Stimulated activated CD8-positive, alpha-beta memory T cell treated with anti-CD3 and anti-CD28 coated beads, Interleukin-7, amount 100 ng/mL, for 48 hours (primary cell): ENCODE measurements around the gene OR51D1.

ENCODE experiments used
- DNase-seq, 2 donors: peaks; one replicate each; pipeline ENCODE4 v3.0.0-alpha.2; 2020; ENCODE audit warnings: low read depth in 1 of 2; ENCODE audit errors: extremely low read depth in 1 of 2

Gene OR51D1

DNA sequence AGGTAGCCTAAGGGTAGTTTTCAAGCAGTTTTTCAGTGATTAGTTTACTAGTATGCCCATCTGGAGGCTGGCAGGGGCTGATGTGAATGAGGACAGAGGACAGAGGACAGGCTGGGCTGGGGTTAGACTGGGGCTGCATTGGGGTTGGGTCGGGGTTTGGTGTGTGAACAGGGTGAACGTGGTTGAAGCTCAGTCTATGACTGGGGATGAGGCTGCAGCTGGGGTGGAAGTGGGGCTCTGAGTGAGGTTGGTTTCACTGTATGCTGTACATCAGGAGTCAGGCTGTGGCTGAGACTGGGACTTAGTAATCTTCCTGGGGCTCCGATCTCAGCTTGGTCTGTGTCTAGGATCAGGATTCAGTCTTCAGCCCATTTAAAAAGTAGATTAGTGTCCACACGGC lies 7.0 kb downstream of the OR51D1 start:
- DNase-seq: no peak

GRCh38 chr11:4645974-4646373 lies 8.7 kb downstream of the OR51D1 start:
- DNase-seq: no peak

DNA sequence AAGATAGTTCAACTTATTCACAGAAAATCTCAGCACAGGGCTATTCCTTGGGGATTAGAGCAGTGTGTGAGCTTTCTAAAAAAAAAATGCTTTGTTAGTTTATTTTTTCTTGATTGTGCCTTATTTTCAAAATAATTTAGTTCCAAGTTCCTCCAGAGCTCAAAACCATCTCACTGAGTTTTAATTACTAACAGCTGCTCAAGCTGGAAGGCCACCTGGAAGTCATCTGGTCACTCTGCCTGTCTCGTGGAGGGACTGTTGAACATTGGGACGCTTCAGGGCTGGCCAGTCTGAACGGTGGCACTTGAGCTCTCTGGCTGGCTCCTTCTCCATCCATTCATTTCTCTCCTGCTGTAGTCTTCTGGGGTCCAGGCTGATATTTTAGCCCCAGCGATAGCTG lies 10.5 kb downstream of the OR51D1 start:
- no peak for DNase-seq

- DNase-seq: no peak
Measured at GRCh38 chr11:4654635-4655369, 17.5 kb downstream of the OR51D1 start.

- DNase-seq: no peak
Measured at GRCh38 chr11:4658629-4659445, 21.6 kb downstream of the OR51D1 start.

DNA sequence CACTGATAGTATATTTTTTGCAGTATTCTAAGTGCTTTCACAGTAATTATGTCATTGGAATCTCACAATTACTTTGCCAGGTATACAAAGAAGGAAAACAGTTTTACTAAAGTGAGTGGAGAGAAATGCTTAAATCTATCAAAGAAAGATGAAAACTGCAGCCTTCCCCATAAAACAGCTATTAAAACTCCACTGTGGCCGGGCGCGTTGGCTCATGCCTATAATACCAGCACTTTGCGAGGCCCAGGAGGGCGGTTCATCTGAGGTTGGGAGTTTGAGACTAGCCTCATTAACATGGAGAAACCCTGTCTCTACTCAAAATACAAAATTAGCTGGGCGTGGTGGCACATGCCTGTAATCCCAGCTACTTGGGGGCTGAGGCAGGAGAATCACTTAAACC lies 25.6 kb downstream of the OR51D1 start:
- DNase-seq: no peak

DNA sequence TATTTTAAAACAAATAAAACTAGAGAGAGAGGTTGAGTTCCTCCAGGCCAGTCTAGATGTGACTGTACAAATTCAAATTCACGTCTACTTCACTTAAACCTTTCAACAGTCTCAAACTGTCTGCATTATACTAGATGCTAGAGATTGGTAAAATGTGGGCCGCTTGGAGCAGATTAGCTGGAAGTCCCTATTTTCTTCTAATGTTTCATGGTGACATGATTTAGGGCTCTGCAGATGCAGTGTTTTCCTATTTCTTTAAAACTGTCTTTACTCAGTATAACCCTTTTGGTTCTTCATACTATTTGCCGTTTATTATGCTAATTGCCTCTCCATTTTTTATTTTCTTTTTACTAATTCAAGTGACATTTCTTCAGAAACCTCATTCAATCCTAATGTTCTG lies 26.9 kb downstream of the OR51D1 start:
- no peak for DNase-seq

GRCh38 chr11:4664786-4665185 lies 27.5 kb downstream of the OR51D1 start:
- DNase-seq: no peak

DNA sequence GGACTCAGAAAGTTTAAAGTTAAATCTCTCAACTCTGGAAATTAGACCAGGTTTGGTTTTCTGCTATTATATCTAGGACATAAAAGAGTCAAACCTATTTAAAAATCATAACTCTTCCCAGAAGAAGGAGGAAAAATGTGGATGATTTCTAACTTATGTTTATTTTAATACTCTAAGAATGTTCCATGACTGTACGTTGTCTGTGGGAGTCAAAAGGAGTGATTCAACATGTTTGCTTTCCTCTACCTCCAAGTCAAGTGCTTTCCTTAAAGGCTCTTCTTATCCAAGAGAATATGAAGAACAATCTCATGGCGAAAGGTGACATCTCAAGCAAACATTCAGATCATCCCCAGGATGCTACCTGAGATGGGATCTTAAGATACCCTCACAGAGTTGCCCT lies 28.1 kb downstream of the OR51D1 start:
- no peak for DNase-seq

- DNase-seq: no peak
Measured at GRCh38 chr11:4671741-4672140, 34.5 kb downstream of the OR51D1 start.

GRCh38 chr11:4672470-4672869 lies 35.2 kb downstream of the OR51D1 start:
- DNase-seq: no peak

GRCh38 chr11:4673781-4674180 lies 36.5 kb downstream of the OR51D1 start:
- DNase-seq: no peak

DNA sequence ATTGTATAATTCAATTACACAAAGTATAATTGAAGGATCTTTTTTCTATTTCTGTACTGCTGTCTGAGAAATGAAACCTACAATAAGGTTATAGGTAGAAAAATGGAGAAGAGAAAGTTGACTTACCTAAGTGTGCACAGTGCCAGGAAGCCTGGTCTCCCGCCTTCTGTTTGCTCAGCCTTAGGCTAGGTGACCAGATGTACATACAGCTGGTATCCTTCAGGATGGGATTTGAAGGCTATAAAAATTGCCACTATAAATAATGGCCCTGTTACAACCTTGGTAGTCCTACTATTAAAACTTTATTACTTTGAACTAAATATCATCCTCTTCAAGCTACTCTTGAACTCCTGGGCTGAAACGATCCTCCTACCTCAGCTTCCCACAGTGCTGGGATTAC lies 40.7 kb downstream of the OR51D1 start:
- DNase-seq: no peak

- no peak for DNase-seq
Measured at GRCh38 chr11:4680341-4680740, 43.1 kb downstream of the OR51D1 start.

DNA sequence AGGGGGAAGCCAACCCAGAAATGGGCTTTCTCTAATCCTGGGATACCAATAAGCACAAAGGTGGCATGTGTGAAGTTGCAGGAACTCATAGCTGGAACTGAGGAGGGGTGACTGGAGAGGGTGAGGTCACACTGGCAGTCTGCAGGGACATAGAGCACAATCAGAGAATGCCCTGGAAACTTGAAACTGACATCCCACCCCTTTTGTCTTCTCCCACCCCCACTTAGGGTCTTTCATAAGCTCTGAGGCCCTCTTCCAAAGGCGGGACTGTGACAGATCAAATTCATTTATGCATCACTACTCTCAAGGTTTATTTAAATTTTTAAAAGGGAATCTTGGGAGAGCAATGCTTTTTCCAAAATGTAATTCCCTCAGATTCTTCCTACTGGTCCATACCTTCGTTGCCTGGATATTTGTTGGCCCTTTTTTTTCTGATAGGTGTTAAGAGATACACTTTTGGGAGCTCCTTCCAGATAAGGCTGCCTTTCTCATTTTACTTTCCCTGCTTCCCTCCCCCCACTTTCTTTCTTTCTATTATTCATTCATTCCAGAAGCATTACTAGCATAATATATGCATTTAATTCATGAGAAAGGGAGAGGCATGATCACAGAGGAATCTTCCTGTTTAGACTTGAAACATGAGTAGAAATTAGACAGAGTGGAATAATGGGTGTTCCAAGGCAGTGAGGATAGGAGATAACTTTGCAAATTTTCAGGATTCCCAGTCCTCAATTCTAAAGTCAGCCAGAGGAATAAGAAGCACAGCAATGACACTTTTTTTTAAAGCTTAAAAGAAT lies 45.5 kb downstream of the OR51D1 start:
- no peak for DNase-seq

DNA sequence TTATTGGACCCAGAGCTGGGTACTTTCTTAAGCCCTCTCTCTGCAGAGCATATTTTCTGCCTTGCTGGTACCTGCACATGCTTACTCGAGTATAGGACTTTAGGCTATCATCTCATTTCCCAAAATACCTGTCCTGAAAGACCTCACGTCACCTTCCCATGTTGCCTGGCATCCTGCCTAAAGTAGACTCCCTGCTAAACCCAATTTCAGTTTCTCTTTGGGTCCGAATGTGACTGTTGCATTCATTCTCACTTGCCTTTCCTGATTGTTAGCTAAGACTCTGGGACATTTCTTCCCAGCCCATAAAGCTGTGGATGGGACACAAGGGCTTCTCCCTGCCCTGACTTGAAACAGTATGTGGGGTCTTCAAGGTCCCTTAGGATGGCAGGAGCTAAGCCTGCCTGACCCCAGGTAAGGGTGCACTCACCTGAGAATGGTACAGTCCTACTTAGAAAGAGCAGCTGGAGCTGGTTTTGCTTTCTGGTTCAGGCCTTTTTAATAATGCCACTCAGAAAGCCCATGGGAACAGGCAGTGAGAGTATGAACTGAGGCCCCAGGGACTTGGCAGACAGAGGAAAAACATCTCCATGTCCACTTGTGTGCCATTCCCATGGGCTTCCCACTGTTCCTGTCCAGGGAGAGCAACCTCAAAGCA lies 47.5 kb downstream of the OR51D1 start:
- DNase-seq: no peak
